Measurements from ENCODE around the gene RHBDF1. TPM values are rescaled to one million over a fixed set of nuclear protein-coding genes. Genes with fewer than 3 reads are reported as not detected.
A peak's percentile ranks its signal among the peaks of the same experiment; 100 is the strongest.

The RHBDF1 gene
- total and polyA plus RNA-seq, 9 of the 15 experiments (the other 6 are each of a cell fraction or from before 2014, with no cell fraction given): 1.0 to 8.2 (median 4.2) TPM

- BruUV-seq (replicated peaks): no TSS peak
- H2AFZ ChIP-seq (ENCODE audit: low read depth, low read length): no peak overlapping the region
- H4K20me1 ChIP-seq (replicated peaks; ENCODE audit: control insufficient read depth, insufficient read depth, low read length): no peaks in the 10 kb centered on the region
- FAIRE-seq (no peak), DNase-seq (ENCODE audit: extremely low read depth in 1 of 4, low spot score in 3 of 4) (peak; percentile 46 to 73 (median 61)), ATAC-seq (peak; percentile 18; the same call in 1 of the 3 replicates)
- WGBS (ENCODE audit: insufficient coverage, low coverage, missing lambda C conversion rate): 80% methylated on average over 15 of the region's 19 CpGs
- H3K36me3 ChIP-seq (ENCODE audit: control insufficient read depth, insufficient read depth, low read length): peaks cover 57% of the 10 kb centered on the region
- CTCF ChIA-PET (ENCODE audit: low intra/inter-chr PET ratio): no interaction called here
- no peak overlapping the region for H3K4me3 ChIP-seq
- no peak overlapping the region for H3K4me2 ChIP-seq (ENCODE audit: insufficient read depth, low read length)
- intact Hi-C loops (cut with micrococcal nuclease): no loop called here
- H3K4me1 ChIP-seq (replicated peaks in 1 of 2; ENCODE audit: control insufficient read depth in 2 of 2, insufficient read depth in 2 of 2, low read length in 2 of 2): peaks cover 66% of the 10 kb centered on the region in 2 experiments
- H3K27me3 ChIP-seq (ENCODE audit: control insufficient read depth in 2 of 2, insufficient read depth in 2 of 2, low read length in 2 of 2): no peaks in the 10 kb centered on the region; a peak in 1 of 5 replicates
- peaks cover 28% of the 10 kb centered on the region for H3K79me2 ChIP-seq (ENCODE audit: control insufficient read depth, insufficient read depth, low read length)
- H3K9me1 ChIP-seq (ENCODE audit: control insufficient read depth, insufficient read depth, low read length): no peaks in the 10 kb centered on the region
- in situ Hi-C loops (cut with MboI): no loop called here
- no peaks in the 10 kb centered on the region for H3K9me3 ChIP-seq (replicated peaks; ENCODE audit: control insufficient read depth, insufficient read depth, low read depth, low read length)
- no peak overlapping the region; the same call in 2 of the 3 replicates for H3K27ac ChIP-seq (ENCODE audit: extremely low read depth, low read depth, low read length)
- peak overlapping the region in 1 of 2 experiments; percentile 41; a peak in 1 of 4 replicates for H3K9ac ChIP-seq (ENCODE audit: insufficient read depth in 1 of 2, low read depth in 2 of 2, low read length in 2 of 2)
- POLR2A ChIA-PET: interaction anchor here (0.6 to 0.9 kb wide), 3 partner anchors 11 to 90 kb away, joined by 3 to 6 read pairs (median 3); no protein-coding TSS in a partner anchor
- TF ChIP-seq, protein P1, sequence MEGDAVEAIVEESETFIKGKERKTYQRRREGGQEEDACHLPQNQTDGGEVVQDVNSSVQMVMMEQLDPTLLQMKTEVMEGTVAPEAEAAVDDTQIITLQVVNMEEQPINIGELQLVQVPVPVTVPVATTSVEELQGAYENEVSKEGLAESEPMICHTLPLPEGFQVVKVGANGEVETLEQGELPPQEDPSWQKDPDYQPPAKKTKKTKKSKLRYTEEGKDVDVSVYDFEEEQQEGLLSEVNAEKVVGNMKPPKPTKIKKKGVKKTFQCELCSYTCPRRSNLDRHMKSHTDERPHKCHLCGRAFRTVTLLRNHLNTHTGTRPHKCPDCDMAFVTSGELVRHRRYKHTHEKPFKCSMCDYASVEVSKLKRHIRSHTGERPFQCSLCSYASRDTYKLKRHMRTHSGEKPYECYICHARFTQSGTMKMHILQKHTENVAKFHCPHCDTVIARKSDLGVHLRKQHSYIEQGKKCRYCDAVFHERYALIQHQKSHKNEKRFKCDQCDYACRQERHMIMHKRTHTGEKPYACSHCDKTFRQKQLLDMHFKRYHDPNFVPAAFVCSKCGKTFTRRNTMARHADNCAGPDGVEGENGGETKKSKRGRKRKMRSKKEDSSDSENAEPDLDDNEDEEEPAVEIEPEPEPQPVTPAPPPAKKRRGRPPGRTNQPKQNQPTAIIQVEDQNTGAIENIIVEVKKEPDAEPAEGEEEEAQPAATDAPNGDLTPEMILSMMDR (IDR thresholded peaks at IDR 0.05 in 2 of 3, conservative IDR thresholded peaks at IDR 0.05 in 1 of 3; ENCODE audit: insufficient read depth in 2 of 3, low read depth in 1 of 3, low read length in 3 of 3): peak; percentile 57 to 75 (median 60)
- TF ChIP-seq, protein P2, sequence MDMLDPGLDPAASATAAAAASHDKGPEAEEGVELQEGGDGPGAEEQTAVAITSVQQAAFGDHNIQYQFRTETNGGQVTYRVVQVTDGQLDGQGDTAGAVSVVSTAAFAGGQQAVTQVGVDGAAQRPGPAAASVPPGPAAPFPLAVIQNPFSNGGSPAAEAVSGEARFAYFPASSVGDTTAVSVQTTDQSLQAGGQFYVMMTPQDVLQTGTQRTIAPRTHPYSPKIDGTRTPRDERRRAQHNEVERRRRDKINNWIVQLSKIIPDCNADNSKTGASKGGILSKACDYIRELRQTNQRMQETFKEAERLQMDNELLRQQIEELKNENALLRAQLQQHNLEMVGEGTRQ (CRISPR knock-in tag; IDR thresholded peaks at IDR 0.05): no peak
- no peak for TF ChIP-seq NFE2L1 (tag; IDR thresholded peaks at IDR 0.05; ENCODE audit: borderline replicate concordance, low read depth)
- no peak for TF ChIP-seq EGR1 (conservative IDR thresholded peaks at IDR 0.05)
- TF ChIP-seq, protein P3, sequence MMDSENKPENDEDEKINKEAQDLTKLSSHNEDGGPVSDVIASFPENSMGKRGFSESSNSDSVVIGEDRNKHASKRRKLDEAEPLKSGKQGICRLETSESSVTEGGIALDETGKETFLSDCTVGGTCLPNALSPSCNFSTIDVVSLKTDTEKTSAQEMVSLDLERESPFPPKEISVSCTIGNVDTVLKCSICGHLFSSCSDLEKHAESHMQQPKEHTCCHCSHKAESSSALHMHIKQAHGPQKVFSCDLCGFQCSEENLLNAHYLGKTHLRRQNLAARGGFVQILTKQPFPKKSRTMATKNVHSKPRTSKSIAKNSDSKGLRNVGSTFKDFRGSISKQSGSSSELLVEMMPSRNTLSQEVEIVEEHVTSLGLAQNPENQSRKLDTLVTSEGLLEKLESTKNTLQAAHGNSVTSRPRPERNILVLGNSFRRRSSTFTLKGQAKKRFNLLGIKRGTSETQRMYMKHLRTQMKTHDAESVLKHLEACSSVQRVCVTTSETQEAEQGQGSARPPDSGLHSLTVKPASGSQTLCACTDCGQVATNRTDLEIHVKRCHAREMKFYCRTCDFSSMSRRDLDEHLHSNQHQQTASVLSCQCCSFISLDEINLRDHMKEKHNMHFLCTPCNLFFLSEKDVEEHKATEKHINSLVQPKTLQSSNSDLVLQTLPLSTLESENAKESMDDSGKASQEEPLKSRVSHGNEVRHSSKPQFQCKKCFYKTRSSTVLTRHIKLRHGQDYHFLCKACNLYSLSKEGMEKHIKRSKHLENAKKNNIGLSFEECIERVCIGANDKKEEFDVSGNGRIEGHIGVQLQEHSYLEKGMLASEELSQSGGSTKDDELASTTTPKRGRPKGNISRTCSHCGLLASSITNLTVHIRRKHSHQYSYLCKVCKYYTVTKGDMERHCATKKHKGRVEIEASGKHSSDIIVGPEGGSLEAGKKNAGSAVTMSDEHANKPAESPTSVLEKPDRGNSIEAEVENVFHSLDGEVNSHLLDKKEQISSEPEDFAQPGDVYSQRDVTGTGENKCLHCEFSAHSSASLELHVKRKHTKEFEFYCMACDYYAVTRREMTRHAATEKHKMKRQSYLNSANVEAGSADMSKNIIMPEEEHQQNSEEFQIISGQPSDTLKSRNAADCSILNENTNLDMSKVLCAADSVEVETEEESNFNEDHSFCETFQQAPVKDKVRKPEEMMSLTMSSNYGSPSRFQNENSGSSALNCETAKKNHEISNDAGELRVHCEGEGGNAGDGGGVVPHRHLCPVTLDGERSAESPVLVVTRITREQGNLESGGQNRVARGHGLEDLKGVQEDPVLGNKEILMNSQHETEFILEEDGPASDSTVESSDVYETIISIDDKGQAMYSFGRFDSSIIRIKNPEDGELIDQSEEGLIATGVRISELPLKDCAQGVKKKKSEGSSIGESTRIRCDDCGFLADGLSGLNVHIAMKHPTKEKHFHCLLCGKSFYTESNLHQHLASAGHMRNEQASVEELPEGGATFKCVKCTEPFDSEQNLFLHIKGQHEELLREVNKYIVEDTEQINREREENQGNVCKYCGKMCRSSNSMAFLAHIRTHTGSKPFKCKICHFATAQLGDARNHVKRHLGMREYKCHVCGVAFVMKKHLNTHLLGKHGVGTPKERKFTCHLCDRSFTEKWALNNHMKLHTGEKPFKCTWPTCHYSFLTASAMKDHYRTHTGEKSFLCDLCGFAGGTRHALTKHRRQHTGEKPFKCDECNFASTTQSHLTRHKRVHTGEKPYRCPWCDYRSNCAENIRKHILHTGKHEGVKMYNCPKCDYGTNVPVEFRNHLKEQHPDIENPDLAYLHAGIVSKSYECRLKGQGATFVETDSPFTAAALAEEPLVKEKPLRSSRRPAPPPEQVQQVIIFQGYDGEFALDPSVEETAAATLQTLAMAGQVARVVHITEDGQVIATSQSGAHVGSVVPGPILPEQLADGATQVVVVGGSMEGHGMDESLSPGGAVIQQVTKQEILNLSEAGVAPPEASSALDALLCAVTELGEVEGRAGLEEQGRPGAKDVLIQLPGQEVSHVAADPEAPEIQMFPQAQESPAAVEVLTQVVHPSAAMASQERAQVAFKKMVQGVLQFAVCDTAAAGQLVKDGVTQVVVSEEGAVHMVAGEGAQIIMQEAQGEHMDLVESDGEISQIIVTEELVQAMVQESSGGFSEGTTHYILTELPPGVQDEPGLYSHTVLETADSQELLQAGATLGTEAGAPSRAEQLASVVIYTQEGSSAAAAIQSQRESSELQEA (IDR thresholded peaks at IDR 0.05; ENCODE audit: low read depth): no peak
- TF ChIP-seq PURB (CRISPR knock-in tag; IDR thresholded peaks at IDR 0.05; ENCODE audit: low read depth): no peak
- TF ChIP-seq, protein P4, sequence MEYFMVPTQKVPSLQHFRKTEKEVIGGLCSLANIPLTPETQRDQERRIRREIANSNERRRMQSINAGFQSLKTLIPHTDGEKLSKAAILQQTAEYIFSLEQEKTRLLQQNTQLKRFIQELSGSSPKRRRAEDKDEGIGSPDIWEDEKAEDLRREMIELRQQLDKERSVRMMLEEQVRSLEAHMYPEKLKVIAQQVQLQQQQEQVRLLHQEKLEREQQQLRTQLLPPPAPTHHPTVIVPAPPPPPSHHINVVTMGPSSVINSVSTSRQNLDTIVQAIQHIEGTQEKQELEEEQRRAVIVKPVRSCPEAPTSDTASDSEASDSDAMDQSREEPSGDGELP (CRISPR knock-in tag; IDR thresholded peaks at IDR 0.05; ENCODE audit: borderline replicate concordance): peak; percentile 44; the same call in 1 of the 2 replicates
Measured at GRCh38 chr16:117379-118365, 45.2 kb upstream of the RHBDF1 start.
